Loucy (cell line): ENCODE data around the gene PCDHGA9.

Experiments used
- CTCF ChIP-seq: fragments of 200-600 bp; sonication (generic); conservative IDR thresholded peaks from 2 replicates; pipeline ENCODE4 v1.5.1; 2014; ENCODE audit warnings: mild to moderate bottlenecking, antibody characterized with exemption, low read length
- EZH2phosphoT487 ChIP-seq: fragments of 200-600 bp; IDR thresholded peaks from 2 replicates; pipeline ENCODE4 v1.6.1; 2018; ENCODE audit warnings: antibody characterized with exemption, mild to moderate bottlenecking, moderate library complexity, borderline replicate concordance

DNA sequence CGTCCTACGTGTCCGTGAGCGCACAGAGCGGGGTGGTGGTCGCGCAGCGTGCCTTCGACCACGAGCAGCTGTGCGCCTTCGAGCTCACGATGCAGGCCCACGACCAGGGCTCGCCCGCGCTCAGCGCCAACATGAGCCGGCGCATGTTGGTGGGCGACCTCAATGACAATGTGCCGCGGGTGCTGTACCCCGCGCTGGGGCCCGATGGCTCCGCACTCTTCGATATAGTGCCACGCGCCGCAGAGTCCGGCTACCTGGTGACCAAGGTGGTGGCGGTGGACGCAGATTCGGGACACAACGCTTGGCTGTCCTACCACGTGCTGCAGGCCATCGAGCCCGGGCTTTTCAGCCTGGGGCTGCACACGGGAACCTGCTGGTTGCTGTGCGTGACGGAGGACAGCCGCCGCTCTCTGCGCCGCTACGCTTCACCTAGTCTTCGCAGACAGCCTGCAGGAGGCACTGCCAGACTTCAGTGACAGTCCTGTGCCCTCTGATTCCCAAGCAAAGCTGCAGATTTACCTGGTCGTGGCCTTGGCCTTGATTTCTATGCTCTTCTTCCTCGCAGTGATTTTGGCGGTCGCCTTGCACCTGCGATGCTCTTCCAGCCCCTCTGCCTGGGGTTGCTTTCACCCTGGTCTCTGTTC lies 25.3 kb downstream of the PCDHGA9 start:
- TF ChIP-seq CTCF (no peak), EZH2phosphoT487 (no peak)
